Activated gamma-delta T cell (primary cell): ENCODE results near the gene KLHDC3.
"Not testable (repeated sequence)": the region's sequence is repeated elsewhere in the genome, so short reads cannot be mapped to it uniquely, and the experiment has no call there.

Experiments used
- DNase-seq: peaks from one replicate; lab custom pipeline; 2025; lab: John Stamatoyannopoulos, UW

Gene KLHDC3

GRCh38 chr6:42988486-42989020, 25.5 kb upstream of the KLHDC3 start:
- DNase-seq = no peak

GRCh38 chr6:42989923-42990322, 24.1 kb upstream of the KLHDC3 start:
- no peak for DNase-seq

- no peak for DNase-seq
Observed at GRCh38 chr6:42993445-42993844, 20.6 kb upstream of the KLHDC3 start.

DNA sequence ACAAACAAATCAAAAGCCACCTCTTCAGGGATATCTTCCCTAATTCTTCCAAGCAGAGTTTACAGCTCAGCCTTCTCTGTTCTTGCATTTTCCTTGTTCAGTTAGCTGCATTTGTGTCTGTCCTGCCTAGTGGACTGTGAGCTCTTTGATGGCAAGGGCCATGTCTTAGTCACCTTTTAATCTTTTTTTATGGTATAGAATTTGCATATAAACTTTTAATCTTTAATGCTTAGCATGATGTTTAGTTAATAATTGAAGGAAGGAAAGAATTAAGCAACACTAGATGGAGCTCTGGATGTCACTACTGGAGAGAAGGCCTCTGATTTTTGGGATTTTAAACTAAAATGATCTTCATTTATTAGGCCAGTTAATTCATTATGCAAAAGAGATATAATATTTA, 17.5 kb upstream of the KLHDC3 start:
- no peak for DNase-seq

- DNase-seq = not testable (repeated sequence)
Observed at GRCh38 chr6:42998205-42998604, 15.8 kb upstream of the KLHDC3 start.

DNA sequence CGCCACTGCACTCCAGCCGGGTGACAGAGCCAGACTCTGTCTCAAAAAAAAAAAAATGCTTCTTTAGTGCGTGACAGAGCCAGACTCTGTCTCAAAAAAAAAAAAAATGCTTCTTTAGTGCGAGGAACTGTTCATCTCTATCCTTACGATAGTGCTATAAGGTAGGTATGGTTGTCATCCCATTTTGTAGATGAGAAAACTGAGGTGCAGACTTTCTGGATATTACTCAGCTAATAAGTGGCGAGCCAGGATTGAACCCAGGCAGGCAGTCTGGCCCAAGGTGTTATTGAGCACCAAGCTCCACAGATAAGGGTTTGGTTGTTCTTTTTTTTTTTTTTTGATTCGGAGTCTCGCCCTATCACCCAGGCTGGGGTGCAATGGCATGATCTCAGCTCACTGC, 12.2 kb upstream of the KLHDC3 start:
- DNase-seq = no peak

DNA sequence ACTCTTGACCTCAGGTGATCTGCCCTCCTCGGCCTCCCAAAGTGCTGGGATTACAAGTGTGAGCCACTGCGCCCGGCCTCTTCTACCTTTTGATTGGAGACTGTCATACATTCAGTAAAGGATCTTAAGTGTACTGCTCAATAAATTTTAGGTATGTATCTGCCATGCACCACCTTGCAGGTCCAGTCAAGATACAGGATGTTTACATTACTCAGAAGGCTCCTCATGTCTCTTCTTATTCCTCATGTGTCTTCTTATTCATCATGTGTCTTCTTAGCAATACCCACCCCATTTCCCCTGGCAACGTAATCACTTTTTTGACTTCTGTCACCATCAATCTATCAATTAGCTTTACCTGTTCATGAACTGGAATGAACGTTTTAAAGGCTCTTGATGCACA, 8.2 kb upstream of the KLHDC3 start:
- no peak for DNase-seq

DNA sequence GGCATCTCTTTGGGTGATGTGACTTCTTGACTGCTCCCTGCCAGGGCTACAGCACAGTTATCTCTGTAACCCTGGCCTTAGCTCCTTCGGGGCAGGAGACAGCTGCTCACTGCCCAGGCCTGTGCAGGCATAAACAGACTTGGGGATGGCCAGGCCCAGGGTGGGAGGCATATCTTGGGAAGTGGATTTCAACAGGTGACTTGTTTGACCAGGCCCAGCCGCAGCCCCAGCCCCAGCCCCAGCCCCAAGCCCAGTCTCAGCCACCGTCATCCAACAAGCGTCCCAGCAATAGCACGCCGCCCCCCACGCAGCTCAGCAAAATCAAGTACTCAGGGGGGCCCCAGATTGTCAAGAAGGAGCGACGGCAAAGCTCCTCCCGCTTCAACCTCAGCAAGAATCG, 7.8 kb upstream of the KLHDC3 start:
- DNase-seq = no peak

DNA sequence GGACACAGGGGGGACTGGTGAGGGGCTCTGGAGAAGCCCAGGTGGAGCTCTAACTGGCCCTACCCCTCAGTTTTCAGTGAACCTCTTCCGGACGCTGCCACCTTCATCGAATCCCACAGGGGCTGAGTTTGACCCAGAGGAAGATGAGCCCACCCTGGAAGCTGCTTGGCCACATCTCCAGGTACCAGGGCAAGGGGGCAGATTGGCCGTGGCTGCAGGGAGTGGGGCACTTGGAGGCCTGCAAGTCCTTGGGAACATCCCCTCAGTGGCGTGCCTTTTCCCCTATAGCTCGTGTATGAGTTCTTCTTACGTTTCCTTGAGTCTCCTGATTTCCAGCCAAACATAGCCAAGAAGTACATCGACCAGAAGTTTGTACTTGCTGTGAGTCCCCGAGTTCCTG, 6.9 kb upstream of the KLHDC3 start:
- no peak for DNase-seq

- DNase-seq = no peak
Observed at GRCh38 chr6:43009124-43009523, 4.9 kb upstream of the KLHDC3 start.

GRCh38 chr6:43011207-43011606, 2.8 kb upstream of the KLHDC3 start:
- no peak for DNase-seq

DNA sequence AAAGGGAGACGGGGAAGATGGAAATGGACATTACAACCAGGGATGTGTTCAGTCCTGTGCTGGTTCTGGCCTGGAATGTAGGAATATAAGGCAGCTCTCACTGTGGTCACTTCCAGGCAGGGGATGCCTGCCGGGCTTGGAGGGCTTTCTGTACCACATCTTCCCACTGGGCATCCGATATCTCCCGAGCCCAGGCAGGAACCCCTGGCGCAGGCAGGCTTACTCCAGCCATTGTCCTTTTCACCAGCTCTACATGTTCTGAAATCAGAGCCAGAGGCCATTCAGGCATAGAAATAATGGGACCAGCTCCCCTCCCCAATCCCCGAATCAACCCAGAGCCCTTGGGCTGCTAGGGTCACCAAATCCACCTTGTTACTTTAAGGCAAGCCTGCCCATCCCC, 1.7 kb upstream of the KLHDC3 start:
- DNase-seq = no peak

DNA sequence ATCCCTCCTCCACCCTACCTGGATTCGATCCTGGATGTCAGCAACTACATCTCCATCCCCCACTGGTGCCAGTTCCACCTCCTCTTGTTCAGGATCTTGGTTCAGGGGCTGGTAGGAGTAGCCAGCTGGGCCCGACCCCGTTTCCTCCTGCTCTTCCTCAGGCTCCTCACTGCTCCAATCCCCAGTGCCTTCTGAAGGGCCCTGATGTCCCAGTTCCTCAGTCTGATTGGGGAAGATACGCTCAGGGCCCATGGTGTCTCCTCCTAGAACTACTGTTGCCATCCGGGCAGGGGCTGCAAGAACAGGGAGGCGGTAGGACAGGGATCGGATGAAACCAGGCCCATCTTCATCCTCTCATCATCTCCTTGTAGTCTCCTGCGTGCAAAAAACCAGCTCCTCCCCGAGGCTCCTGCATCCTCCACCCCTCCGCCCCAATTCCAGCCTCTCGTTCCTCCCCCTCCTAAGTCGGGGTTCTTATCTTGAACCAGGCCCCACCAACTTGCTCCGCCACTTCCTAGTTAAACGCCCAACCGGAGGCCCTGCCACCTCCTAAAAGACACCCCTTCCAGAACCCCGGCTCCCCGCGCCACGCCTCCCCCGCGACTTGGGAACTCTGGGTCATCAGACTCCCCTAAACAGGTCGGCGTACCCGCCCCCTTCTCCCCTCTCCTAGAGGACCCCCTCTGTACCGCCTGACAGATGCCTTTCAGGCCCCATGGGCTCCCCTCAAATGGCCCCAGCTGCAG, 779 bp upstream of the KLHDC3 start:
- DNase-seq = no peak

DNA sequence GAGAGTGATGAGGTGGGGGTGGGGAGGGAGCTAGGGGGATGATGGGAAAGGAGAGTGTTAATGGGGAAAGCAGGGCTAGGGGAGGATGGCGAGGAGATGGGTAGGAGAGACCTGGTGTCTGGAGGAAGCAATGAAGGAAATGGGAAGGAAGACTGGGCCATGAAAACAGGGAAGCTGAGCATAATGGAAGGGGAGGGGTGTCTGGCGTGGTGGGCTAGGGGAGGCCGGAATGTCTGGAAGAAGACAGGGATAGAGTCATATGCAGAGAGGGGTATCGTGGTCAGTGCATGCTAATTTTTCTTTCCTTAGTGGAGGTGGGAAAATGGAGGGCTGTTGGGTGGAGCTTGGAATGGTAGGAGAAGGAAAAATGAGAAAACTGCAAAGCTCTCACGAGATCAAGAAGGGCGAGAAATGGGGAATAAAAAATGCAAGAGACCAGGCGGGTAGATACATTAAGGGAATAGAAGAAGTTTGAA, 423 bp downstream of the KLHDC3 start:
- DNase-seq = no peak

DNA sequence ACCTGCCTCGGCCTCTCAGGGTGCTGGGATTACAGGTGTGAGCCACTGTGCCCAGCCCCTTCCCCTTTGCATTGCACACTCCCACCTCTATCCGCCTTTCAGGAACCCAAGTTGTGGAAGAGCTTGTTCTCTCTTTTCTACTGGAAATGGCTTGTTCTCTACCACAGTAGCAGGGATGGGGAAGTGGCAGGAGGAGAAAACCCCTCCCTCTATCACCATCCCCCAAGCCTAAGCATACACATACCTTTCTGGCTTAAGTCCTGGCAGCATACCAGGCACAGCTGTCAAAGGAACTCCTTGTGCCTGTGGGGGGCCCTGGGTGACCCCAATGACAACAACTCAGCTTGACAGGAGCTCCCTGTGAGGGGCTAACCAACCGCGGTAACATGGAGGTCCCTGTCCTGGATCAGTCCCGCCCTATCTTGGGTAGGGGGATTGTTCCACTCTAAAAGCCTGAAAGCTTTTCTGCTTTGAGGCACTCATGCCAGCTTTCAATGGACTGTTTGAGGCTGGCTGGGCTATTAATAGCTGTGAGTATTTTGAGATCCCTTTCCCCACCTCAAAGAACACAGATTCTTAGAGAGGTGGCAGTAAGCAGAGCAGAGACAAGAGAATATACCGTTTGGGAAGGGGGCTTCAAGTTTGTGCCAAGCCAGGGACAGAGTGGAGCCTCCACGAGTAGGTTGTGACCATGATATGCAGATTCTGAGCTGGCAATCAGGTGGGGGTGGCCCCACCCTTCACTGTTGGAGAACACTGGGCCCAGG, 2.3 kb downstream of the KLHDC3 start:
- no peak for DNase-seq

- no peak for DNase-seq
Observed at GRCh38 chr6:43016943-43017334, 2.9 kb downstream of the KLHDC3 start.

- DNase-seq = no peak
Observed at GRCh38 chr6:43019152-43019551, 5.1 kb downstream of the KLHDC3 start.

- no peak for DNase-seq
Observed at GRCh38 chr6:43020052-43020705, 6.1 kb downstream of the KLHDC3 start.

DNA sequence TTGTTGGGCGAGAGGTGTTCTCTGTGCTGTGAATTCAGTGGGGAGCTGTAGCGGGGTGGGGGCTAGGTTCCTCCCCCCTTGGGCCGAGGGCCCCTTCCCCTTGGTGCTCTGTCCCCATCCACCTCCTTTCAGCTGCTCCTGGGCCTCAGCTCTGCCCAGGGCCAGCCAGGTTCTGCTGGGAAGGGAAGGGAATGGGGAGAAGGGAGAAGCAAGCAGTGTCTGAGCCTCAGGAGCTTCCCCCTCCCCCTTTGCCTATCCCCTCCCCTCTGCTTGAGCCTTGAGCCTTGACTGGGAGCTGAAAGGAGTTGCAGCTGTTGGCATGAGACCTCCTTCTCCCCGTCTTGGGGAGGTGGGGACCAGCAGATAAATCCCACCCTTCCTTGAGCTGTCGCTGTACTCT, 6.8 kb downstream of the KLHDC3 start:
- DNase-seq = no peak

- DNase-seq = peak; percentile 37
Observed at GRCh38 chr6:43021270-43022047, 7.4 kb downstream of the KLHDC3 start, which contains the start of gene RRP36. RRP36 (plus strand) TSS chr6:43021623; CDS start chr6:43021655, 32 bp downstream.

DNA sequence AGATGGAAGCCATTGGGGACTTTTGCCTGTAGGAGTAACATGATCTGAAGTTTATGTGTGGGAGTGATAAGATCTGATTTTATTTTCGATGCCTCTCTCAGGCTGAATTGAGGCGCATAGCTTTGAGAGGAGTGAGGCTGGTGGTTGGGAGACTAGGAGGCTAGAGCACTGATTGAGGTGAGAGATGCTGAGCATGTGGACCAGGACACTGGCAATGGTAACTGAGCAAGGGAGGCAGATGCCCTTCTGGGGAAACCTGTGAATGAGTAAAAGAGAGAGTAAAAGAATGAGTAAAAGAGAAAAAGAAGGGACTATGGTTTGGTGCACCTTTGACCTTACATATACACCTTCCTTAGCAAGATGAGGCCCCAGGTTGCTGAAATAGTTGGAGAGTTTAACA, 10.4 kb downstream of the KLHDC3 start:
- no peak for DNase-seq

- DNase-seq = no peak
Observed at GRCh38 chr6:43026365-43026764, 12.3 kb downstream of the KLHDC3 start.
